T-helper 1 cell treated with Interleukin-12 subunit alpha and Interleukin-12 subunit beta and Interleukin-4 antibody, amounts not matched to agents 30 ng/mL and 1 ng/mL, for 36 hours (primary cell): Measurements from ENCODE around the gene BCDIN3D. TPM values are rescaled to one million over a fixed set of nuclear protein-coding genes. Genes with fewer than 3 reads are reported as not detected.

Experiments used
- total RNA-seq: library from RNA; stranded (reverse); gene quantifications from 2 replicates; pipeline ENCODE4 v1.2.3, GENCODE V29; 2022

The BCDIN3D gene
- total RNA-seq, 1 donor from 2014 or later = 6.0 TPM

Other genes starting within 250 kb of the BCDIN3D start
- gene FAM186B, start 237.5 kb downstream of the BCDIN3D start, total RNA-seq = 0.29 and 0.54 TPM in 2 replicates
- 11.2 and 12.2 TPM in 2 replicates for gene PRPF40B, start 219.5 kb downstream of the BCDIN3D start, total RNA-seq
- gene FMNL3, start 135.7 kb downstream of the BCDIN3D start, total RNA-seq = 49.0 and 50.2 TPM in 2 replicates
- 469 and 485 TPM in 2 replicates for gene TMBIM6, start 101.5 kb downstream of the BCDIN3D start, total RNA-seq
- gene NCKAP5L, start 14.7 kb downstream of the BCDIN3D start, total RNA-seq = 2.8 TPM in 2 replicates
- 0.83 and 0.88 TPM in 2 replicates for gene FAIM2, start 60.8 kb upstream of the BCDIN3D start, total RNA-seq
- not detected in 2 replicates for gene AQP2, start 107.6 kb upstream of the BCDIN3D start, total RNA-seq
- gene AQP5, start 118.8 kb upstream of the BCDIN3D start, total RNA-seq = not detected in 2 replicates
- not detected in 2 replicates for gene AQP6, start 129.8 kb upstream of the BCDIN3D start, total RNA-seq
- gene RACGAP1, start 182.4 kb upstream of the BCDIN3D start, total RNA-seq = 112 TPM in 2 replicates
- gene ASIC1, start 214.5 kb upstream of the BCDIN3D start, total RNA-seq = 4.6 TPM in 2 replicates
- 69.9 and 72.5 TPM in 2 replicates for gene SMARCD1, start 242.2 kb upstream of the BCDIN3D start, total RNA-seq